22Rv1 (cell line): Measurements from ENCODE around the gene TNS1.

ENCODE experiments used
- H3K27ac ChIP-seq: fragments of 450-650 bp; 2 replicates; pipeline ENCODE4 v1.5.1; 2017
- ZFX ChIP-seq: fragments of 450-650 bp; IDR thresholded peaks from 2 replicates; pipeline ENCODE4 v1.6.1; 2017; ENCODE audit warnings: antibody characterized with exemption, borderline replicate concordance
- TF ChIP-seq, protein P1 (sequence below): fragments of 450-650 bp; IDR thresholded peaks from 2 replicates; pipeline ENCODE4 v1.5.1; 2017; ENCODE audit warnings: mild to moderate bottlenecking

The TNS1 gene

DNA sequence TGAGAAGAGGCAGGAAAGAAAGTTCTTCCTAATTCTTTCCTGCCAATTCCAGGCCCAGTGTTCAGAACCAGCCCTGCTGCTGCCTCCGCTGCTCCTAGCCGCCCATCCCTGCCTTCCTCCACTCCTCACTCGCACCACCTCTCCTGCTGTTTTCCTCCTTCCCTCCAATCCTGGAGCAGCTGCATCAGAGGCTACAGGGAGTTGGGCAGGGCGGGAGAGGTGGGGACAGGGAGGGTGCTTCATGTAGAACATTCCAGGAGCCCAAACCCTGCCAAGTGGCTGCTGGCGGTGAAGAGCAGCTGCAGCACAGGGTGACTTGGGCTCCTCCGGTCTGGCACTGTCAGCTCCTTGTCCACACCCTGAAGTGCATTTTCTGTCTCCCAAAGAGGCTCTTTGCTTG lies 176.3 kb downstream of the TNS1 start:
- TF ChIP-seq, protein P1, sequence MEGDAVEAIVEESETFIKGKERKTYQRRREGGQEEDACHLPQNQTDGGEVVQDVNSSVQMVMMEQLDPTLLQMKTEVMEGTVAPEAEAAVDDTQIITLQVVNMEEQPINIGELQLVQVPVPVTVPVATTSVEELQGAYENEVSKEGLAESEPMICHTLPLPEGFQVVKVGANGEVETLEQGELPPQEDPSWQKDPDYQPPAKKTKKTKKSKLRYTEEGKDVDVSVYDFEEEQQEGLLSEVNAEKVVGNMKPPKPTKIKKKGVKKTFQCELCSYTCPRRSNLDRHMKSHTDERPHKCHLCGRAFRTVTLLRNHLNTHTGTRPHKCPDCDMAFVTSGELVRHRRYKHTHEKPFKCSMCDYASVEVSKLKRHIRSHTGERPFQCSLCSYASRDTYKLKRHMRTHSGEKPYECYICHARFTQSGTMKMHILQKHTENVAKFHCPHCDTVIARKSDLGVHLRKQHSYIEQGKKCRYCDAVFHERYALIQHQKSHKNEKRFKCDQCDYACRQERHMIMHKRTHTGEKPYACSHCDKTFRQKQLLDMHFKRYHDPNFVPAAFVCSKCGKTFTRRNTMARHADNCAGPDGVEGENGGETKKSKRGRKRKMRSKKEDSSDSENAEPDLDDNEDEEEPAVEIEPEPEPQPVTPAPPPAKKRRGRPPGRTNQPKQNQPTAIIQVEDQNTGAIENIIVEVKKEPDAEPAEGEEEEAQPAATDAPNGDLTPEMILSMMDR, result no peak
- no peak for TF ChIP-seq ZFX
- no peak overlapping the region for H3K27ac ChIP-seq

DNA sequence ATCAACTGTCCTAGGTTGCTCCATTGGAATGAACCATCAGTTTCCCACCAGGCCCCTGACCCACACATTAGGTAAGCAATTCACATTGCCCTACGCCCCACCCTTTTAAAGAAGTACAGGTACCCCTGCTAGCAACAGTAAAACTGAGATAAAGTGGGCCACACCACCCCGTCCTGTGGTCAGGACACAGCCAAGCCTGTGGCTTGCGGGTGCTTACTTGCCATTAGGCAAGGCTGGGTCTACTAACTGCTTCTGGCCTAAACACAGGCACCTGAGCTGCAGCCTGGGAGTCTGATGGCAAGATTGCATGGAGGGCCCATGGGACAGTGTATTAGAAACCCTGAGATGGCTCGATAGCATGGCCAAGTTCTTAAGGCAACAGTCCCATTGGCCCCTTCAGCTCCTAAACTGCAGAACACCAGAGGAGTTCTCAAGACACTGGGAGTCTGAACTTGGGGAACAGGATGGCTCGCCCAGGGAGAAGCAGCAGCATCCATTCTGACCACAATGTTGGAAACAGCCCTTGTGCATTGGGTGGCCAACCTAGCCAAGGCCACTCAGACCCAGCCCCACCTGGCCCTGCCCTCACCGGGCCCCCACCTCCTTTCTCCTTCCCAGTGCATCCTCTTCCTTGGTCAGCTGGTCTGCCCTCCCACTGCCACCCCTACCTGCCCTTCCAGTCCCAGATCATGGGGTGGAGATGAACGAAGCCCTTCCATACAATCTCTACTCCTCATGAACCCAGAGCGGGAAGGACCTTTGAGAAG lies 177.1 kb downstream of the TNS1 start:
- TF ChIP-seq ZFX, result no peak
- TF ChIP-seq, protein P1, result no peak
- no peak overlapping the region for H3K27ac ChIP-seq

DNA sequence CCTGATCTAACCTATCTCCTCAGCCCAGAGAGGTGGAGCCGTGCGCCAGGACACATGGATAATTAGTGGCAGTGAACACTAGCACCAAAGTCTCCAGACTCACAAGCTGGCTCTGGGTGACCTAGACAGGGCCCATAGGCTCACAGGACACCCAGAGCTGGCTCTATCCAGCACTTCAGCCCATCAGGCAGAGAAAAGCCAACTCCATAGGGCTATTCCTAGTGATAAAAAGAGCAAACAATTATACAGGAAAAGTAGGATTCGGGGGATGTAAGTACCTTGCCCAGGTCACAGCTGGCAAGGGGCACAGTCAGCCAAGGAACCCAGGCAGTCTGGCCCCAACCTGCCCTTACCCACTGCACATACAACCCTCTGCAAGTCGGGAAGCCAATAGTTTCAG lies 178.6 kb downstream of the TNS1 start:
- no peak overlapping the region for H3K27ac ChIP-seq
- no peak for TF ChIP-seq ZFX
- TF ChIP-seq, protein P1, result no peak

GRCh38 chr2:217823626-217824025 lies 179.2 kb downstream of the TNS1 start:
- TF ChIP-seq ZFX, result no peak
- TF ChIP-seq, protein P1, result no peak

GRCh38 chr2:217822296-217823252 lies 180.2 kb downstream of the TNS1 start:
- TF ChIP-seq, protein P1, result no peak
- TF ChIP-seq ZFX, result no peak
- H3K27ac ChIP-seq, result no peak overlapping the region

More at GRCh38 chr2:217823626-217824025, 179.2 kb downstream of the TNS1 start:
- no peak overlapping the region for H3K27ac ChIP-seq

- H3K27ac ChIP-seq, result no peak overlapping the region
- no peak for TF ChIP-seq ZFX
Observed at GRCh38 chr2:217821536-217822147, 181.2 kb downstream of the TNS1 start.

DNA sequence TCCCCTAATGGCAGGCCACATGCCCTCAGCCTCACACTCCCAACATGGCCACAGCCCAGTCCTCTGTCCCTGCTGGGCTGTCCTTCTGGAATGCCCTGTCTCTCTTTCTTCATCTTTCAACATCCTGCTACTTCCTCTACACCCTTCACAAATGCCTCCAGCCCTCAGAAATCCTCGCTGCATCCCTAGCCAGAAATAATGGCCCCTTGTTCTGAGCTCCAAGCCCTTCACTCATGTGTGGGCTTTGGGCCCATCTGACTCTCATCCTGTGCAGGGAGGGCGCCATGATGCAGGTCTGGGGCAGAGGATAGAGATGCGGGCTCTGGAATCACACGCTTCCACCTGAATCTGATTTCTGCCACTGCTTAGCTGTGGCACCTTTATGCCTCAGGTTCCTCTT lies 181.9 kb downstream of the TNS1 start:
- no peak for TF ChIP-seq ZFX
- TF ChIP-seq, protein P1, result no peak
- no peak overlapping the region for H3K27ac ChIP-seq
